Gastrocnemius medialis (tissue), 4 donors: Measurements from ENCODE around the gene ZNF880. TPM values are rescaled to one million over a fixed set of nuclear protein-coding genes. Genes with fewer than 3 reads are reported as not detected.

ENCODE experiments used
- ATAC-seq, 2 donors: fragments of 150-250 bp; one replicate each; pipeline ENCODE4 v1.9.1; 2016
- DNase-seq, 2 donors: peaks; one replicate each; pipeline ENCODE4 v3.0.0-alpha.2; 2019
- H3K27ac ChIP-seq, 4 donors: fragments of 200-600 bp; sonication (generic); 1 replicate in 1 of 4; 2 replicates in 3 of 4; pipeline ENCODE4 v1.5.1; 2016 to 2018; ENCODE audit warnings: mild to moderate bottlenecking in 2 of 4, moderate library complexity in 1 of 4
- H3K27me3 ChIP-seq, 3 donors: fragments of 200-600 bp; sonication (generic) in 2 of 3; 1 replicate in 1 of 3; 2 replicates in 2 of 3; pipeline versions ENCODE4 v1.5.1 to v1.6.0; 2016 to 2019; ENCODE audit warnings: mild to moderate bottlenecking in 1 of 3, moderate library complexity in 1 of 3
- H3K36me3 ChIP-seq, 2 donors: fragments of 200-600 bp; sonication (generic) in 1 of 2; one replicate each; pipeline ENCODE4 v1.5.1; 2017 to 2018
- H3K4me1 ChIP-seq, 2 donors: fragments of 200-600 bp; sonication (generic) in 1 of 2; one replicate each; pipeline ENCODE4 v1.5.1; 2016 to 2017; ENCODE audit warnings: mild to moderate bottlenecking in 2 of 2
- H3K4me3 ChIP-seq, 4 donors: fragments of 200-600 bp; sonication (generic) in 3 of 4; 1 replicate in 1 of 4; 2 replicates in 3 of 4; pipeline ENCODE4 v1.5.1; 2016 to 2019; ENCODE audit warnings: mild to moderate bottlenecking in 2 of 4
- H3K9me3 ChIP-seq, 3 donors: fragments of 200-600 bp; sonication (generic) in 2 of 3; 1 replicate in 1 of 3; 2 replicates in 2 of 3; pipeline ENCODE4 v1.5.1; 2016 to 2019
- CTCF ChIP-seq, 5 experiments: fragments of 450-650 bp in 3 of 5; fragments of 200-600 bp in 2 of 5; sonication (generic) in 2 of 5; IDR thresholded peaks in 4 of 5; conservative IDR thresholded peaks in 1 of 5; 1 replicate in 4 of 5; 2 replicates in 1 of 5; pipeline ENCODE4 v1.5.1; 2016 to 2019; ENCODE audit warnings: antibody characterized with exemption in 5 of 5, mild to moderate bottlenecking in 3 of 5, moderate library complexity in 3 of 5
- POLR2A ChIP-seq, 2 donors: fragments of 450-650 bp; IDR thresholded peaks; one replicate each; pipeline ENCODE4 v1.6.1; 2017; ENCODE audit warnings: antibody characterized with exemption in 2 of 2, mild to moderate bottlenecking in 2 of 2, moderate library complexity in 2 of 2
- in situ Hi-C, 4 donors: fragments of 200-750 bp; cut with MboI; loops; one replicate each; pipeline versions ENCODE4 v1.15.0 to v1.8.0; 2017; ENCODE audit warnings: low sequenced_read_pairs in 4 of 4
- intact Hi-C: fragments of 100-400 bp; cut with DNase I; formaldehyde crosslinking; loops from one replicate; pipeline ENCODE4 v1.15.1; 2023; ENCODE audit warnings: low total_unique reads
- total RNA-seq, 4 donors: library from RNA; depleted of rRNA; stranded (reverse); fragments of >200 nt; gene quantifications; one replicate each; pipeline versions ENCODE4 v1.1.0 to v1.2.3, GENCODE V29; 2016

Gene ZNF880
- total RNA-seq, 4 donors from 2014 or later: 6.1 to 12.7 (median 7.9) TPM

DNA sequence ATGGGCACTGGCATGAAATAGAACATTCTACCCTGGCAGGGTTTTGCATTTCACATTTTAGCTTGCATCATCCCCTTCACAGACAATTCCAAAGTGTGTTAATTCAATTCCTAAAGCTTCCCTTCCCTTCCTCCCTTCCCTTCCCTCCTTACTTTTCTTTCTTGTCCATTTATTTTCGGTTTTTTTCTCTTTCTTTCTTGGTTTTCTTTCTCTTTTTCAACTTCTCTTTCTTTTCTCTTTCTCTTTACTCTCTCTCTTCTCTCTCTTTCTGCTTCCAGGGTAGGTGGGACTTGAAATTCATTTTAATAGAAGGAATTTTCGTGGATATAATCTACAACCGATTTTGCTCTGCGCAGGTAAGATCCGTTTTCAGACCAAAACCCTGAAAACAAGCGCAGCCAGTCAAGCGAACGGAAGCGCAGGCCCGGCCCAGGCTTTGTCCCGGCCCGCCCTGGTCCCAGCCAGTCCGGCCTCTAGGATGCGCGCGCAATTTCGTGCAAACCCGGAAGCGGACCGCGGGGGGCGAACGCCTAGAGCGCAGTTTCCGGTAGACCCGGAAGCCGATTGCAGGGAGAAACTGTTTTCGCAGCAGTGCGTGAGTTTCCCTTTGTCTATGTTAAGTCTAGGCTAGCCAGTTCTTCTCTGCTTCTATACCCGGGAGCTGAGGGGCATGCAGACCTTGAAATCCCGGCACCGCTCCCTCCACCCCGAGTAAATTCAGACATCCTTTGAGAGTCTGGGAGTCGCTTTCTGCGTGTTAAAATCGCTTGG, 27.8 kb downstream of the ZNF880 start, which contains the start of gene ZNF528:
ZNF528 (plus strand) TSS at position 540 of the 771 bp plus-strand sequence. CDS start 4,165 bp downstream, outside the sequence.
- peaks cover 14 to 18% of the 10 kb centered on the region in 2 donors for H3K4me1 ChIP-seq
- peak; percentile 83 to 88 for DNase-seq
- H3K4me3 ChIP-seq: peak within 1 kb of the TSS; percentile 80 to 97 (median 91)
- no peaks in the 10 kb centered on the region for H3K9me3 ChIP-seq
- no peaks in the 10 kb centered on the region for H3K27me3 ChIP-seq
- H3K36me3 ChIP-seq: peaks cover 10 to 62% of the 10 kb centered on the region in 2 donors
- intact Hi-C loops (loop anchor here (2.0 to 5.0 kb wide), 2 partner anchors 27 to 130 kb away; partner anchors contain the start of gene ZNF808), in situ Hi-C loops (no loop called here)
- peak; percentile 94 to 95 for ATAC-seq
- TF ChIP-seq POLR2A (IDR thresholded peaks at IDR 0.05): peak in 1 of 2 donors; percentile 50
- TF ChIP-seq CTCF (IDR thresholded peaks at IDR 0.05 in 4 of 5, conservative IDR thresholded peaks at IDR 0.05 in 1 of 5): no peak
- H3K27ac ChIP-seq: peak within 1 kb of the TSS; percentile 53 to 77 (median 74)

DNA sequence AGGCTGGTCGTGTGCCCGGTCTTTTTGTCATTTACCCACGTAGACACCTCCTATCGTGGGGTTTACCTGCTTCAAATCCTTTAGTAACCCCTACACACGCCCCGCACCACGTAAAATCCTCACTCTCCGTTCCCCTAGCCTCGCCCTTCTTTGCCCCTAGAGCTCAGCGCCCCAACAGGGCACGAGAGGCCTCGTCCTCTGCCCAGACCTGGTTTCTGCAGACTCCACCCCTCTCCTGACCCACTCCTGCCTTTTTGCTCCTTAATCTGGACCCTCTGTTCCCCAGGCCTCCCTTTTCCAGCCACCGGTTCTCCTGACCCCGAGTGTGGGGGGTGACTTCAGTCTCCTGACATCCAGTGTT, 28.3 kb downstream of the ZNF880 start:
- H3K4me1 ChIP-seq: peaks cover 14 to 18% of the 10 kb centered on the region in 2 donors
- H3K36me3 ChIP-seq: peaks cover 11 to 68% of the 10 kb centered on the region in 2 donors
- DNase-seq: no peak
- peak overlapping the region; percentile 53 to 77 (median 74) for H3K27ac ChIP-seq
- TF ChIP-seq CTCF (IDR thresholded peaks at IDR 0.05 in 4 of 5, conservative IDR thresholded peaks at IDR 0.05 in 1 of 5) (no peak), POLR2A (IDR thresholded peaks at IDR 0.05) (no peak)
- peak overlapping the region; percentile 80 to 97 (median 91) for H3K4me3 ChIP-seq
- ATAC-seq: peak in 1 of 2 donors; percentile 12
- intact Hi-C loops: loop anchor here (5.0 kb wide), 1 partner anchor 129 kb away; the partner anchor contains the start of gene ZNF808
- H3K27me3 ChIP-seq: no peaks in the 10 kb centered on the region
- H3K9me3 ChIP-seq: no peaks in the 10 kb centered on the region
- in situ Hi-C loops: no loop called here

DNA sequence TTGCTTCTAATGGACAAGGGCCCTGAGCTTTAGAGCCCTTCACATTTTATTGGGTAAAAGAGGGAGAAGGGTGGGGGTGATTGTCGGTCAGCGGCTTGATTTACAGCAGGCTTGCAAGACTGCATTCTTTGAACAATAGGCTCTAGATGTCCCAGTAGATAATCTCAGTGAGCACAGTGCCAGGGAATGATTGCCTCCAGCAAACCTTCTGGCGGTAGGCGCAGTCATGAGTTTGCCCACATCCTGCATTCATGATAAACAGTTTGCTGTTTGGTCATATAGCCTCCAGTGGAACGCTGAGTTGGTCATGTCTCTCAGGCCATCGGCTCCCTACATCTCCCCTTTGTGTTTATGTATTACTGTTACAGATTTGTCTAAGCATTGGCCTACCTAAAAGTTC, 40.6 kb downstream of the ZNF880 start:
- Histone ChIP-seq H3K27ac (no peak overlapping the region), H3K4me1 (no peaks in the 10 kb centered on the region), H3K4me3 (no peak overlapping the region), H3K9me3 (peaks cover 4 to 44% (median 14%) of the 10 kb centered on the region in 3 donors), H3K36me3 (peaks cover 24 to 100% of the 10 kb centered on the region in 2 donors), H3K27me3 (no peaks in the 10 kb centered on the region)
- TF ChIP-seq POLR2A (IDR thresholded peaks at IDR 0.05): no peak
- TF ChIP-seq CTCF (IDR thresholded peaks at IDR 0.05 in 4 of 5, conservative IDR thresholded peaks at IDR 0.05 in 1 of 5): no peak
- in situ Hi-C loops (no loop called here), intact Hi-C loops (no loop called here)
- DNase-seq (no peak), ATAC-seq (no peak)

DNA sequence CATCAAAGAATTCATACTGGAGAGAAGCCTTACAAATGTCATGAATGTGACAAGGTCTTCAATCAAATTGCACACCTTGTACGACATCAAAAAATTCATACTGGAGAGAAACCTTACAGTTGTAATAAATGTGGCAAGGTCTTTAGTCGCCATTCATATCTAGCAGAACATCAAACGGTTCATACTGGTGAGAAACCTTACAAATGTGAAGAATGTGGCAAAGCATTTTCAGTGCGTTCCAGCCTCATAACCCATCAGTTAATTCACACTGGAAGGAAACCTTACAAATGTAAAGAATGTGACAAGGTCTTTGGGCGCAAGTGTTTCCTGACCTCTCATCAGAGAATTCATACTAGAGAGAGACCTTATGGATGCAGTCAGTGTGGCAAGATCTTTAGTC, 46.0 kb downstream of the ZNF880 start:
- ATAC-seq (no peak), DNase-seq (no peak)
- H3K27me3 ChIP-seq: no peaks in the 10 kb centered on the region
- H3K36me3 ChIP-seq: peaks cover 3 to 49% of the 10 kb centered on the region in 2 donors
- TF ChIP-seq CTCF (IDR thresholded peaks at IDR 0.05 in 4 of 5, conservative IDR thresholded peaks at IDR 0.05 in 1 of 5) (no peak), POLR2A (IDR thresholded peaks at IDR 0.05) (no peak)
- no peaks in the 10 kb centered on the region for H3K4me1 ChIP-seq
- intact Hi-C loops: no loop called here
- H3K27ac ChIP-seq: no peak overlapping the region
- peaks cover 9 to 60% (median 16%) of the 10 kb centered on the region in 3 donors for H3K9me3 ChIP-seq
- in situ Hi-C loops: no loop called here
- no peak overlapping the region for H3K4me3 ChIP-seq
